NCI-H82 treated with DMSO at 0.1 percent for 48 hours (cell line): ENCODE measurements around the gene DPY19L3.
A peak's percentile ranks its signal among the peaks of the same experiment; 100 is the strongest.
"Not testable (repeated sequence)": the region's sequence is repeated elsewhere in the genome, so short reads cannot be mapped to it uniquely, and the experiment has no call there.

Experiments used
- DNase-seq: peaks from one replicate; lab custom pipeline; 2025; ENCODE audit not compliant: unreplicated experiment; lab: John Stamatoyannopoulos, UW

The DPY19L3 gene

DNA sequence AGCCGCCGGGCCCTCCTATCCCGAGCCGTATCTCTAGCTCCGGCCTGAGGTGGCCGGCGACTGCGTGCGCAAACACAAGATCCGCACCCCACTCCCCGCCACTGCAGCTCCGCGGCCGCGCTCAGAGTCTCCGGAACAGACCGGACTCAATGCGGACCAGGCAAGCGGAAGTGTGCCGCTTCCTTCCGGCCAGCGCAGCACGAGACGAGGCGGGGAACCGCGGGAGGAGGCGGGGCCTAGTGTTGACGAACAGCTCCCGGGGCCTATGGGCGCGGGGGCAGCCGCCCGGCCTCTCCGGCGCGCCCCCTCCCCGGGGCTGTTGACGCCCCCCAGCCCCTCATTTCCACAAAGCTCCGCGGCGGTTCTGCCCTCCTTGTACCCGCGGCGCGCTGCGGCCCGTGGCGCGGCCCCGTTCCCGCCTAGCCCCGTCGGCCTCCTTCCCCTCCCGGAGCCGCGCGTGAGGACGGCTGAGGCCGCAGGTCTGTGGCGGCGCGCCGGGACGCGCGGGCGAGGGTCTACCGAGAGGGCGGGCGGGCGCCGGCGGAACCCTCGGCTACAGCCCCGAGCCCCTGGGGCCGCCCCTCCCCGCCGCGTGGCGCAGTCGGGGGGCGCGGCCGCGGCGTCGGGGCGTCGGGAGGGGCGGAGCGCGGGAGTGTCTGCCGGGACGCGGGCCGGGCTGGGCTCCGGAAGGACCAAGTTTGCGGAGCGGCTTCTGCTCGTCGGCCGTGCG, at the start of gene DPY19L3:
TSS of gene DPY19L3 (plus strand) at position 340 of the 730 bp plus-strand sequence. CDS start 2,484 bp downstream, outside the sequence.
- DNase-seq, result peak; percentile 81

DNA sequence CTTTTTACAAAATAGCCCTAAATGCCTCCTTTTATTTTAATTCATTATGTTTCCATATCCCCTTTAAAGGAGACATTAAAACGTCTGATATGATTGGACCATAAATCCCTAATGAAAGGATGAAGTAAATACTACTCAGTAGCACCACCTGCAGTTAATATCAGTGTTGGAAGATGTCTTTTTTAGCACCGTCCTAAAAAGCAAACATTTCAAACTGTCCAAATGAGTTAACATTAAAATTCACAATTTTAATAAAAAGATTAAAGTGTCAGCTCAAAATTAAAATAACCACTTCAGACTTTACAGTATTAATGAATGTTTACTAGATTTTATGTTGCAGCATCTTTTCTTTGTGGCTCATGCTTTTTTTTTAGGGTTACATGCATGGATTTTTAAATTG, 47.9 kb upstream of the DPY19L3 start:
- no peak for DNase-seq

GRCh38 chr19:32358321-32358720, 47.2 kb upstream of the DPY19L3 start:
- DNase-seq, result no peak

DNA sequence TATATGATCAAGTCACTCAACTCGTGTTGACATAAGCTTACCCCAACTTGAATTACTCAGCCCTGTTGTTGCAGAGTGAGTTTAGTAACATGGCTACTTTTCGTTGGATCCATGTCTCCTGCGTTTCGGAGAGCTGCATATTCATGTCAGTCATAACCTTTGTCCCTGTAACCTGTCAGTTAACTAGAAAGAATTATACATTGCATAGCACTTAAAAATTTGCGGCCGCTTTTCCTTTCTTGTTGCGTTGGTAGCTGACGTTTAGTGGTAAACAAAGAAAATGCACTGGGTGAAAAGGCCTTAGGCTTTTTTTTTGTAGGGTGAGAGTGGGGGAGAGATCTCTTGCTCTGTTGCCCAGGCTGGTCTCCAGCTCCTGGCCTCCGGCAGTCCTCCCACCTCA, 46.0 kb upstream of the DPY19L3 start:
- no peak for DNase-seq

- DNase-seq, result no peak
Observed at GRCh38 chr19:32361574-32362317, 43.8 kb upstream of the DPY19L3 start.

GRCh38 chr19:32362318-32362691, 43.3 kb upstream of the DPY19L3 start:
- DNase-seq, result no peak

DNA sequence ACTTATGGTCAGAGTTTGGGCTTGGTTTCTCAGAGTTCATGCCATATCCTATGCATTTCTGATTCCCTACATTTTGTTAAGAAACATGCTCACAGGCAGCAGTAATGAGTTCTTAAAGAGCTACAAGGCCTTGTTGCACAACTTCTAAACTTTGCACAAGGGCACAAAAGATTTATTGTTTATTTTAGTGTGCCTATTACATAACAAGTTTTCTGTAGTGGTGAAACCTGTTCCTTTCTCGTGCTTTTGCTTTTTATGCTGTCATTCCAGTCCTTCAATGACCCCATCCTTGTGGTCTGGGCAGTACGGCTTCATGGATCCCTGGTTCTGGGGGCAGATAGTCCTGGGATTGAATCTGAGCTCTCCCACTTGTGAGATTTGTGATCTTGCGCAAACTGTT, 42.4 kb upstream of the DPY19L3 start:
- no peak for DNase-seq

DNA sequence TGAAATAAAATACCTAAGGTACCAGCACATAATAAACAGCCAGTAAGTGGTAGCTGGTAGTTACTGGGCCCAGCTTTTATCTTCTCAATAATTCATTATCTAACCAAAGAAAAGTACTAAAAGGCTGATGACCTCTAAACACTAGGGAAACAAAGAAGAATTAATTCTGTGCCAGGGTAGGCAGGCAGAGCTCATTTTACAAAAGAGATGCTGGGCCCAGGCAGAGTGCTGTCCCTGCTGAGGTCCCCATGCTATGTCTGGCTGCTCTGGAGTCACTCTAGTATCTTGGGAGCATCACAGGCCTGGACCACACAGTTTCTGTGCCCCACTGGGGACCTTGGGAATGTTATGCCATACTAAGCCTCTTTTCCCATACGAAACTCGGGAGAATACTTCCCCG, 41.9 kb upstream of the DPY19L3 start:
- DNase-seq, result no peak

DNA sequence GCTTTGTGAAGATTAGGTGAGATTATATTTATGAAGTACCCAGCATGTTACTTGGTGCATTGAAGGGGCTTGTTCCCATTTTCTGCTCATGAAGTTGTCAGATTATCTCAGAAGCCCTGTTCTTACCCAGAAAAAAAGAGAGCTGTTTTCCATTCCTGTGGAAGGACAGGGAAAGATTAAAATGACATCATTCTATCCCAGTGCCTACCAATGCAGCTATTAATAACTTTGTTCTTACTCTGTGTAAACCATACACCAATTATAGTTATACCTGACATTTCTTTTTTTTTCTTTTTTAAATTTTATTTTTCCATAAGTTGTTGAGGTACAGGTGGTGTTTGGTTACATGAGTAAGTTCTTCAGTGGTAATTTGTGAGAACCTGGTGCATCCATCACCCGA, 41.5 kb upstream of the DPY19L3 start:
- DNase-seq, result no peak

GRCh38 chr19:32367063-32367462, 38.5 kb upstream of the DPY19L3 start:
- DNase-seq, result no peak

DNA sequence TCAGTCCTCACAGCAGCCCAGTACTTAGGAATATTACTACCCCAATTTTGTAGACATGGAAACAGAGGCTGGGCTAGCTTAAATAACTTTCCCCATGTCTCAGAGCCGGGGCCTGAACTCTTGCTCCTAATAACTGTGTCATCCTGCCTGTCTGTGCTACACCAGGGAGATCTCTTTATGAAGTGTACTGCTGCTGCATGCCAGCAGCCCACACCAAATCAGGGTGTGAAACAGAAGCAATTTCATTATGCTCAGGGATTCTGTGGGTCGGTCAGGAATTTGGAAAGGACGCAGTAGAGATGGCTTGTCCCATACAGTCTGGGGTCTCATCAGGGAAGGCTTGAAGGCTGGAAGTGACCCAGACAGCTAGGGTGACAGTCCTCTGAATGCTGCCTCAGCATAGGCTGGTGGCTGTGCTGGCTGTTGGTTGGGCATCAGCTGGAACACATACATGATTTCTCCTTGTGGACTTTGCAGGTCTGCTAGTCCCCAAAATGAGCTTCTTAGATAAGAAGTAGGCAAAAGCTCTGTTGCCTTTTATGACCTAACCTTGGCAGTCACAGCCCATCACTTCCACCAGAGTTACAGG, 37.5 kb upstream of the DPY19L3 start:
- DNase-seq, result no peak

GRCh38 chr19:32368787-32369186, 36.8 kb upstream of the DPY19L3 start:
- no peak for DNase-seq

DNA sequence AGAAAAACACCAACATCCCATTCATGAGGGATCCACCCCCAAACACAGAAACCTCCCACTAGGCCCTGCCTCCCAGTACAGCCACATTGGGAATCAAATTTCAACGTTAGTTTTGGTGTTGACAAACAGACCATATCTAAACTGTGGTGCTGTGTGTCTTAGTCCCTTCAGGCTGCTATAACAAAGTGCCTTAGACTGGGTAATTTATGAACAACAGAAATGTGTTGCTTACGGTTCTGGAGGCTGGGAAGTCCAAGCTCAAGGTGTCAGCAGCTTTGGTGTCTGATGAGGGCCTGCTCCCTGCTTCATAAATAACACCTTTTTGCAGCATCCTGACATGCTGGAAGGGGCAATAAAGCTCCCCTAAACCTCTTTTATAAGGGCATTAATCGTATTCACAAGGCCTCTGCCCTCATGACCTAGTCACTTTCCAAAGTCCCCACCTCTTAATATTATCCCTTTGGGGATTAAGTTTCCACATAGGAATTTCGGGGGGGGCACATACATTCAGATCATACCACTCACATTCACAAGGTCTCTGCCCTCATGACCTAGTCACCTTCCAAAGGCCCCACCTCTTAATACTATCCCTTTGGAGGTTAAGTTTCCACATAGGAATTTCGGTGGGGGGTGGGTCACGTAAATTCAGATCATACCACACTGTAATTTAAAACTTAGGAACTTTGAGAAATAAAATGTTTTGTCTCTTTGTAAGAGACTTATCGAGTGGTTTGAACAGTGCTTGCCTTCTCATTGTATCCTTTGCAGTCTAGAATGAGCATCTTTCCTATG, 32.6 kb upstream of the DPY19L3 start:
- DNase-seq, result no peak

DNA sequence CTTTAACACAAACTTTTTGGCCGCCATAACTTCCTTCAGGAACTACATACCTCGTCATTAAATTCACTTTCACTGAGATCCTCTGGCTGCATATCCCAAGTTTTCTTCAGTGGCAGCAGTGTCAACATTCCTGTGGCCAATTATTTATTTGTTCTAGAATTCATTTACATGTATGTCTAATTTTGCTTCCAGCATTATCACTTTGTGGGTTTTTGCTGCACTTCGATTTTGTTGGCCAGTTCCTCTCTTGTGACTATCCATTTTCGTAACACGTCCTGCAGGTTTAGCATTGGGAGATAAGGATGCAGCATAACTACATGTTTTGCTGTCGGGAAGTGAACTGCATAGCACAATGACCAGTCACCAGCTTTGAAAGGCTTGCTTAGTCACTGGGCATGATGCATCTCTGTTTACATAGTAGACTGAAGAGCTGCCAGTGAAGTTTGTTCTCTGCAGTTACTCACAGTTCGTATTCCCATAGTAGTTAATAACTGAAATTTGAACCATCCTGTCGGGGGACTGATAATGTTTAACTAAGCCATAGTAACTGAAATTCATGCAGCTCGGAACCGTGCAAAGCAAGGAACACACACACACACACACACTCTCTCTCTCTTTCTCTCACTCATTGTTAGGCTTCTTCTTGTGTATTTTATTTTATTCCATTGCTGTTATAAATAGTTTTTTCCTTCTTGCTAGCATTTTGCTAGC, 31.8 kb upstream of the DPY19L3 start:
- no peak for DNase-seq

GRCh38 chr19:32374362-32374761, 31.2 kb upstream of the DPY19L3 start:
- not testable (repeated sequence) for DNase-seq

DNA sequence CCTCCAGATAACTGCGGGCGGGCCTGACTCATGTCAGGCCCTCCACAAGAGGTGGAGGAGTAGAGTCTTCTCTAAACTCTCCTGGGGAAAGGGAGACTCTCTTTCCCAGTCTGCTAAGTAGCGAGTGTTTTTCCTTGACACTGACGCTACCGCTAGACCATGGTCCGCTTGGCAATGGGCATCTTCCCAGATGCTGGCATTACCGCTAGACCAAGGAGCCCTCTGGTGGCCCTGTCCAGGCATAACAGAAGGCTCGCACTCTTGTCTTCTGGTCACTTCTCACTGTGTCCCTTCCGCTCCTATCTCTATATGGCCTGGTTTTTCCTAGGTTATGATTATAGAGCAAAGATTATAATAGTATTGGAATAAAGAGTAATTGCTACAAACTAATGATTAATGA, 28.5 kb upstream of the DPY19L3 start:
- DNase-seq, result not testable (repeated sequence)

GRCh38 chr19:32380269-32380668, 25.3 kb upstream of the DPY19L3 start:
- no peak for DNase-seq

- DNase-seq, result peak; percentile 63
Observed at GRCh38 chr19:32387701-32388392, 17.7 kb upstream of the DPY19L3 start.

GRCh38 chr19:32388393-32388855, 17.1 kb upstream of the DPY19L3 start:
- DNase-seq, result peak; percentile 21

DNA sequence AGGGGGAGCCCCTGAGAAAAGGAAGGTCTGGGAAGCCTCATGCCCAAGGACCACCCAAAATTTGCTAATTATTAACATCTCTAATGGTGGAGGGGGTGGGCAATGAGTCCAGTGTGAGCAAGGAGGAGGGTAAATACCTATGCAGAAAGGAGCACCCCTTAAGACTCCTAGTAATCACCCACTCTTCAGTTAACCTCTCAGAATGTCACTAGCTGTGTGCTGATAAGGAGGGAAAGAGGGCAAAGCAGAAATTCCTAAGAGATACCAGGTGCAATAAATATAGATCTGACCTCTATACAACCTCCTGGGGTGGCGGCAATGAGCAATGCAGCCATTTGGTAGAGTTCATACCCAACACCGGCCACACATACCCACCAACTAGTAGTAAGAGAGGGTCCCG, 12.7 kb upstream of the DPY19L3 start:
- no peak for DNase-seq
